HFF-Myc (cell line): ENCODE results near the gene TNKS1BP1.

Experiments used
- DNase-seq: peaks from one replicate; pipeline ENCODE4 v3.0.0-alpha.2; 2011; ENCODE audit warnings: low read depth; ENCODE audit errors: extremely low read depth
- H3K4me3 ChIP-seq: replicated peaks from 2 replicates; pipeline ENCODE4 v1.5.1; 2011; ENCODE audit warnings: low read depth, mild to moderate bottlenecking, control low read depth, low read length
- TF ChIP-seq, protein P1 (sequence below): IDR thresholded peaks from 2 replicates; pipeline ENCODE4 v1.5.1; 2012; ENCODE audit warnings: mild to moderate bottlenecking, low read depth, low read length, control low read depth; ENCODE audit errors: missing control alignments

TNKS1BP1 gene

DNA sequence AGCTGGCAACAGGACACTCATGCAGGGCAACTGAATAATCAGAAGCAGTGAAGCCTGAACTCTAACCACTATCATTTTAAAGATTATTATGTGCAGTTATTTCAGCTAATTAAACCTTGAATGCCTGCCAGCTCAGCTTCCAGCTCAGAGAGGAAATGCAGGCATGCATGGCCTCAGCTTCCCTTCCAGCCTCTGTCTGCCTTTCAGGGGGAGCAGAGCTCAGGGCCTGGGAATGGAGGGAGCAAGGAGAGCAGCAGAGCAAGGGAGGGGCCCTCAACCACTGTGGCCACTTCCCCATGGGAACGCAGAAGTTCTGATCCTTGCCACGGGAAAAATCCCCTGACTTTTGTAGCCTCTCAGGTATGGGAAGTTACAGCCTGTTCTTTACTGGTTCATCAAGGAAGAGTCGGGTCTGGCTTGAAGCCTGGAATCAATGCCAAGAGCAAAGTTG, 55.2 kb downstream of the TNKS1BP1 start:
- H3K4me3 ChIP-seq, result no peak overlapping the region
- TF ChIP-seq, protein P1, sequence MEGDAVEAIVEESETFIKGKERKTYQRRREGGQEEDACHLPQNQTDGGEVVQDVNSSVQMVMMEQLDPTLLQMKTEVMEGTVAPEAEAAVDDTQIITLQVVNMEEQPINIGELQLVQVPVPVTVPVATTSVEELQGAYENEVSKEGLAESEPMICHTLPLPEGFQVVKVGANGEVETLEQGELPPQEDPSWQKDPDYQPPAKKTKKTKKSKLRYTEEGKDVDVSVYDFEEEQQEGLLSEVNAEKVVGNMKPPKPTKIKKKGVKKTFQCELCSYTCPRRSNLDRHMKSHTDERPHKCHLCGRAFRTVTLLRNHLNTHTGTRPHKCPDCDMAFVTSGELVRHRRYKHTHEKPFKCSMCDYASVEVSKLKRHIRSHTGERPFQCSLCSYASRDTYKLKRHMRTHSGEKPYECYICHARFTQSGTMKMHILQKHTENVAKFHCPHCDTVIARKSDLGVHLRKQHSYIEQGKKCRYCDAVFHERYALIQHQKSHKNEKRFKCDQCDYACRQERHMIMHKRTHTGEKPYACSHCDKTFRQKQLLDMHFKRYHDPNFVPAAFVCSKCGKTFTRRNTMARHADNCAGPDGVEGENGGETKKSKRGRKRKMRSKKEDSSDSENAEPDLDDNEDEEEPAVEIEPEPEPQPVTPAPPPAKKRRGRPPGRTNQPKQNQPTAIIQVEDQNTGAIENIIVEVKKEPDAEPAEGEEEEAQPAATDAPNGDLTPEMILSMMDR, result no peak
- DNase-seq, result no peak

DNA sequence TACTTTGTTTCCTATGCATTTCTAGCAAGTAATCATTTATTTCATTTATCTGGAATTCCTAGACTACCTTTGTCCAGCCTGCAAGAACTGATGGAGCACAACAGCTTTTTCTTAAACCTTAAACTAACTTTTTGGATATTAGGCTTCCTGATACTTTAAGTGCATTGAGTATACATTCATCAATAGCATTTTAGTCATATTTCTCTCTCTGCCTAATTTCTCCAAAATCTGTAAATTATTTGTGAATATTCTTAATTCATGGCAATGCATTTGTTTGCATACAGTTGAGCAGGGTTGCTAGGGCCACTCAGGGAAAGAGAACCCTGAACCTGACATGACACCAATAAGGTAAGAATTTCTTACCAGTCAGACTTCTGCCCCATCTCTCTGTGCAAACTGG, 58.6 kb downstream of the TNKS1BP1 start:
- TF ChIP-seq, protein P1, result no peak
- H3K4me3 ChIP-seq, result no peak overlapping the region
- no peak for DNase-seq

DNA sequence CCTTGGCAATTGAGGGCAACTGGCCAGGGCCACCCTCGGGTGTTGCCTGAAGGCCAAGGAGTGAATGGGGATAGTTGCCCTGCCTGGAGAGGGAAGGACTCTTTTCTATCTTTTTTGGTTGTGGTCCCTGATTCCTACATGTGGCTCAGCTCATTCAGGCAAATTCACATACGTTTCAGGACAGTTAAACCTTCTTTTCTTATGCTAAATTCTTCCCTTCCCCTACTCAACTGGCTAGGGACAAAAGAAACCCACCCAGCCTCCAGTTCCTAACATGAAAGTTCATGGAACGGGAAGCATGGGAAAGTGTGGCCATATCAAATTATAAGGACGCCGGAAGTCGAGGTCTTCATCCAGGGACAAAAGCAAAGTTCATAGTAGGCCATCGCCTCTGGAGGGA, 61.4 kb downstream of the TNKS1BP1 start:
- no peak overlapping the region for H3K4me3 ChIP-seq
- DNase-seq, result no peak
- TF ChIP-seq, protein P1, result no peak

DNA sequence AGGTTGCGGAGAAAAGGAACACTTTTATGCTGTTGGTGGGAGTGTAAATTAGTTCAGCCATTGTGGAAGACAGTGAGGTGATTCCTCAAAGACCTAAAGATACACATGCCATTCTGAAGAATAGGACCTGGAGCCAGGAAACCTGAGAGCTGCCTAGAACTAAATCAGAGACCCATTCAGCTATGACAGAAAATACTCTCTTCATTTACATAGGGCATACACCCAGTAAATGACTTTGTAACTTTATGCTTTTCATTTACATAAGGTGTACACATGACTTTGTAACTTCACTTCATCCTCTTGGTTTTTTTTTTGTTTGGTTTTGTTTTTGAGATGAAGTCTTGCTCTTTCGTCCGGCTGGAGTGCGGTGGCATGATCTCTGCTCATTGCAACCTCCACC, 62.6 kb downstream of the TNKS1BP1 start:
- TF ChIP-seq, protein P1, result no peak
- H3K4me3 ChIP-seq, result no peak overlapping the region
- no peak for DNase-seq

DNA sequence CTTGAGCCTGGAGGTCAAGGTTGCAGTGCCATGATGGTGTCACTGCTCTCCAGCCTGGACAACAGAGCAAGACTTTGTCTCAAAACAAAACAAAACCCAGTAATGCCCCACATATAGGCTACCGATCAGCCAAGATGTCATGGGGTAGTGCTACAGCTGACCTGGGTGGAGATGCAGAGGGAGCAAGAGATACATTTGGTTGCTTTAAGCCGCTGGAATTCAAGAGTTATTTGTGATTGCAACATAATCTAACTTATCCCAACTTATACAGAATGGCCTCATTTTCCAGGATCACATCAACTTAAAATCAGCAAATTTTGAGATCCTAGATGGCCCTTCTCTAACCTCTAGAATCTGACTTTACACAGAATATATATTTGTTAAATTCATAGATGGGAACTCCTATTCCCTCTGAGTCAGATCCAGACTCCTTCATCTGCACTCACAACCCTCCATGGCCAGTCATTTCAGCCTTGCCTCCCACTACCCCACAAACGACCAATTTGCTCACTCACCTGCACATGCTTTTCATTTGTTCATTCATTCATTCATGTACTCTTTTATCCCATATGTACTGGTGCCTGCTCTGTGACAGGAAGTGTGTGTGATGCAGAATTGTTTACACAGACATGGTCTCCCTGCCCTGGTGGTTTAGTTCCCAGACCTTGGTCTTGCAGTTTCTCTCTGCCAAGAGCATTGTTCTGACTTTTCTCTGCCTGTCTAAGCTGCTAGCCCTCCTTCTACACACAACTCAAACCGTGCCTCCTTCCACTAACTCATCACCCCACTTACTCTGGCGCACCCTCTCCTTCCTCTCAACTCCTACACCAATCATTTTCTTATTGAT, 63.6 kb downstream of the TNKS1BP1 start:
- TF ChIP-seq, protein P1, result no peak
- no peak overlapping the region for H3K4me3 ChIP-seq
- no peak for DNase-seq

DNA sequence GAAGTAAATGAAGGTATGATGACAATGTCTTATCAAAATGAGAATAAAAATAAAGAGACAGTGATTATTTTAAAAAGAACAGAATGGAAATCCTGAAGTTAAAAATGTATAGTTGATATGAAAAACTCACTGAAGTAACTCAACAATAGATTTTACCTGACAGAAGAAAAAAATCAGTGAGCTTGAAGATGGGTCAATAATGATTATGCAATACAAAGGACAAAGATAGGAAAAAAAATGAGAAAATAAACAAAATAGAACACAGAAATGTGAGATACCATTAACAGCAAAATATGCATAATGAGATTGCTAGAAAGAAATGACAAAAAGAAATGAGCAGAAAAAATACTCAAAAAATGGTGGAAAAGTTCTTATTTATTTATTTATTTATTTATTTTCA, 68.6 kb downstream of the TNKS1BP1 start:
- TF ChIP-seq, protein P1, result no peak
- no peak for DNase-seq
- H3K4me3 ChIP-seq, result no peak overlapping the region
